GM10266 (cell line): ENCODE measurements around the gene BTBD6.

Source experiments
- DNase-seq: peaks from one replicate; pipeline ENCODE4 v3.0.0; 2012; ENCODE audit errors: extremely low spot score
- TF ChIP-seq, protein P1 (sequence below): IDR thresholded peaks from 2 replicates; pipeline ENCODE4 v1.5.1; 2012; ENCODE audit warnings: mild to moderate bottlenecking, low read depth; ENCODE audit not compliant: control insufficient read depth, insufficient read depth; ENCODE audit errors: missing control alignments

BTBD6 gene

DNA sequence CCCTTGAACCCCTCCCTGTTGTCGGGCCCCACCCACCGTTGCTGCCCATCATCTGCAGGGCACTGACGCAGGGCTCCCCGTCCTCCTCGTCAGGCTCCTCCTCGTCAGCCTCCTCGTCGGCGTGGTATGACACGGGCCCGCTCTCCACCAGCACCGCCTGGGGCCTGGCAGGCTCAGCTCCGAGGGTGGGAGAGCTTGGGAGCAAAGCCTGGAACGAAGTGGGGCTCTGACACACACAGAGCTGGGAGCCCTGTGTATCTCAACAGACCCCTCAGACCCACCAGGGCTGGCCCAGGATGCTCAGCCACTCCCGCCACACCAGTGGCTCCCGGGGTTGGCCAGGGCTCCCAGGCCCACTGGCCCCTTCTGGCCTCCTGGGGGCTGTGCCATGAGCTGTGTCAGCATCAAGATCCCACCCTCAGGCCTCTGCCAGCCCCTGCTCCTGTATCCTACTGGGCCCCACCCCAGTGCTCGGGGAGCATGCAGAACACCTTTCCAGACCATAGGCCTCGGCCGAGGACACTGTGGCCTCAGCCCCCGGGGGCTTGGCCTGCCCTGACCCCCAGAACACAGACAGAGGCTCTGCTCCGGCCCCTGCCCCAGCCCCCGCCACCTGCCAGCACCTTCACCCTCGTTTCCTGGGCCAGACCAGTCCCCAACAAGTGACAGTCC, 37.1 kb upstream of the BTBD6 start:
- TF ChIP-seq, protein P1, sequence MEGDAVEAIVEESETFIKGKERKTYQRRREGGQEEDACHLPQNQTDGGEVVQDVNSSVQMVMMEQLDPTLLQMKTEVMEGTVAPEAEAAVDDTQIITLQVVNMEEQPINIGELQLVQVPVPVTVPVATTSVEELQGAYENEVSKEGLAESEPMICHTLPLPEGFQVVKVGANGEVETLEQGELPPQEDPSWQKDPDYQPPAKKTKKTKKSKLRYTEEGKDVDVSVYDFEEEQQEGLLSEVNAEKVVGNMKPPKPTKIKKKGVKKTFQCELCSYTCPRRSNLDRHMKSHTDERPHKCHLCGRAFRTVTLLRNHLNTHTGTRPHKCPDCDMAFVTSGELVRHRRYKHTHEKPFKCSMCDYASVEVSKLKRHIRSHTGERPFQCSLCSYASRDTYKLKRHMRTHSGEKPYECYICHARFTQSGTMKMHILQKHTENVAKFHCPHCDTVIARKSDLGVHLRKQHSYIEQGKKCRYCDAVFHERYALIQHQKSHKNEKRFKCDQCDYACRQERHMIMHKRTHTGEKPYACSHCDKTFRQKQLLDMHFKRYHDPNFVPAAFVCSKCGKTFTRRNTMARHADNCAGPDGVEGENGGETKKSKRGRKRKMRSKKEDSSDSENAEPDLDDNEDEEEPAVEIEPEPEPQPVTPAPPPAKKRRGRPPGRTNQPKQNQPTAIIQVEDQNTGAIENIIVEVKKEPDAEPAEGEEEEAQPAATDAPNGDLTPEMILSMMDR = no peak
- DNase-seq = no peak

DNA sequence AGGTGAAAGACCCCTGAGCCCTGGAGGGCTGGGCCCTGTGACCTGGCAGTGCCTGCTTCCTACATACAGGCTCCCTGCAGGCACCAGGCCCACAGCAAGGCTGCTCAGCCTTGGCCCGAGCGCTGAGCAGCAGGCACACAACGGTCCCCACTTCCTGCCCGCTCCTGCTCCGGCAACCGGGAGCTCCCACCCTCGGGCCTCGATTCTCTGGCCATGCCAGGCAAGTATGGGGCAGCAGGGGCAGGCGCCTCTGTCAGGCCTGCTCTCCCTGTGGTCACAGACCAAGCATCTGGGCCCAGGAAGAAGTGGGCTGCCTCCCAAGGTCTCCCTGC, 36.6 kb upstream of the BTBD6 start:
- TF ChIP-seq, protein P1 = no peak
- no peak for DNase-seq

DNA sequence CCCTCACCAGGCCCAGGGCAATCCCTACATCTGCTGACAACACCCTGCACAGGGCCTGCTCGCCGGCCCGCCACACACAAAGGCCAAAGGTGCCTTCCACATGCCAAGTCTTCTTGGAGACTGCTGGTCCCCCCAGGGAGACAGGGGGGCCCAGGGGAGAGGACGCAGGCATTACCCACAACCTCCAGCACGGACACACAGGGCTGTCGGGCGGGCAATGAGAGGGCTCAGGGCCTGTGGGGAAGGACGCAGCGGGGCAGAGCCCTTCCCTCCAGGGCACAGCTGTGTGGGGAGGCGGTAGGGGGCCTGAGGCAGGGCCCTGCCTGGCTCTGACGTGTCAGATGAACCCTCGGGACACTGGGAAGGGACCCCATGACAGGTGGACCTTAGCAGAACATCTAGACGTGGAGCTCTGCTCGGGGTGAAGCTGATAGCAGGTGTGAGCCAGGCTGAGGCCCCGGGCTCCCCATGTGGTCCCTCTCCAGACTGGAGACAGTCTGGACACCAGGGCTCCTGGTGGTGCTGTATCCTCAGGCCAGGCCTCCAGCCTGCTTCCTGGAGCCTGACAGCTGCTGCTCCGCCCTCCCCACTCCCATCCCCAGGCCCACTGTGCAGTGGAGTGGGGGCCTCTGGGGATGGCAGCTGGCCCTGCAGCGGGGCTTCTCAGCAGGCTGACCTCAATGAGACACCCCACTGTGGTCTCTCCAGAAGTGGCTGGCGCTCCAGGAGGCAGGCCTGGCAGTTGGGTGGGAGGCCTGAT, 35.6 kb upstream of the BTBD6 start:
- TF ChIP-seq, protein P1 = no peak
- DNase-seq = no peak

DNA sequence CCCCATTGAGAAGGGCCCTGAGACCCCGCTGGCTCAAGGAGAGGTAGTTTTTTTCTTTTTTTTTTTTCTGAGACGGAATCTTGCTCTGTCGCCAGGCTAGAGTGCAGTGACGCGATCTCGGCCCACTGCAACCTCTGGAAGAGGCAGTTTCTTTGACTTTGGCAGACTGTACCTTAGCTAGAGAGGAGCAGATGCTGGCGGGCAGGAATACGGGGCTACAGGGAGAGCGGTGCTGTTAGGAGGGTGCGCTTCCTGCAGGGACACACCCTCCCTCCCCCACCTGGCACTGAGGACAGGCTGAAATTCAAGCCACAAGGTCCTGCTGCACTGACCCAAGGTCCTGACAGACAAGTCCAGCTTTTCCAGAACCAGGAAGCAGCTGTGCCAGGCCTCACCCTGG, 35.0 kb upstream of the BTBD6 start:
- DNase-seq = no peak
- TF ChIP-seq, protein P1 = no peak

DNA sequence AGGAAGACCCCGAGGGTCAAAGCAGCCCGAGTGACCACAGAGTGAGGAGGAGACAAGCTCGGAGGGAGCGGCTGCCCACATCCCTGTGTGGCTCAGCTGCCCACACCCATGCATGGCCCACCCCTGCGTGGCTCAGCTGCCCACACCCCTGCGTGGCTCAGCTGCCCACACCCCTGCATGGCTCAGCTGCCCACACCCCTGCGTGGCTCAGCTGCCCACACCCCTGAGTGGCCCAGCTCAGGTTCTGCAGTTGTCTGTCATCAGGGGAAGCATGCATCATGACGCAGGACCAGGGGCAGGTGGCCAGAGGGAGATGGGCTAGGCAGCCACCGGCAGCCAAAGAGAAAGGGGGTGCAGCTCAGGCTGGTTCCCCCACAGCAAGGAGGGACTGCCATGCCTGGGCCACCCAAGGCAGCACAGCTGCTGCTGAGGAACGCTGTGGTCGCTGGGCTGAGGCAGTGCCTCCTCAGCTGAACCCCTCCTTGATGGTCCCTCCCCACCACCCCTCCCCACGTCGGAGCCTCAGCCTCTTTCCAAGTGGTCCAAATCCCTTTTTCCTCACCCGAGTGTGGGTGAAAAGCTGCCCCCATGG, 33.9 kb upstream of the BTBD6 start:
- TF ChIP-seq, protein P1 = no peak
- DNase-seq = no peak

DNA sequence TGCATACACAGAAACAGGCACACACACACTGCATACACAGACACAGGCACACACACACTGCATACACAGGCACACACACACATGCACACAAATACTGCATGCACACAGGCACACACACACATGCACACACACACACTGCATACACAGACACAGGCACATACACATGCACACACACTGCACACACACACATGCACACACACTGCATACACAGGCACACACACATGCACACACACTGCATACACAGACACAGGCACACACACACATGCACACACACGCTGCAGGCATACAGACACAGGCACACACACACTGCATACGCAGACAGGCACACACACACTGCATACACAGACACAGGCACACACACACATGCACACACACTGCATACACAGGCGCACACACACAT, 32.7 kb upstream of the BTBD6 start:
- TF ChIP-seq, protein P1 = no peak
- no peak for DNase-seq
